Panc1 (cell line): ENCODE data around the gene TNNC2. TPM values are rescaled to one million over a fixed set of nuclear protein-coding genes. Genes with fewer than 3 reads are reported as not detected.
A peak's percentile ranks its signal among the peaks of the same experiment; 100 is the strongest.

Experiments used
- ATAC-seq: fragments of 200-7000 bp; cut with Tn5 transposase; 2 replicates; pipeline ENCODE4 v1.9.1; 2020; ENCODE audit warnings: mild to moderate bottlenecking, moderate library complexity
- BruUV-seq: library from RNA; stranded (reverse); fragments of 400-500 nt; replicated peaks from 2 replicates; lab custom pipeline; 2021; lab: Mats Ljungman, UMichigan
- CTCF ChIA-PET: fragments of 300-600 bp; sonication (Branson Sonifier 250); formaldehyde crosslinking; loops from one replicate; lab custom pipeline; 2022; ENCODE audit warnings: antibody characterized with exemption; lab: Charles Lee
- POLR2A ChIA-PET: fragments of 300-600 bp; sonication (Branson Sonifier 250); formaldehyde crosslinking; loops from one replicate; lab custom pipeline; 2022; ENCODE audit warnings: antibody characterized with exemption; lab: Charles Lee
- DNase-seq: peaks from one replicate; pipeline ENCODE4 v3.0.0-alpha.2; 2010; ENCODE audit warnings: low read depth, low spot score
- H3K27ac ChIP-seq: 2 replicates; pipeline ENCODE4 v1.5.1; 2011; ENCODE audit warnings: mild to moderate bottlenecking, low read length, inconsistent platforms
- H3K27me3 ChIP-seq: fragments of 200-500 bp; sonication (Bioruptor generic); 2 replicates; pipeline ENCODE4 v1.6.0; 2014; ENCODE audit warnings: low read length, inconsistent platforms; ENCODE audit not compliant: control insufficient read depth, insufficient read depth
- H3K36me3 ChIP-seq: fragments of 200-500 bp; sonication (Bioruptor generic); 2 replicates; pipeline ENCODE4 v1.5.1; 2014; ENCODE audit warnings: inconsistent platforms, mild to moderate bottlenecking, low read length, moderate library complexity; ENCODE audit not compliant: control insufficient read depth, insufficient read depth
- H3K4me1 ChIP-seq: 2 replicates; pipeline ENCODE4 v1.5.1; 2011; ENCODE audit warnings: inconsistent platforms, mild to moderate bottlenecking, low read length, moderate library complexity; ENCODE audit not compliant: control insufficient read depth, insufficient read depth
- H3K4me3 ChIP-seq, 2 experiments: 2 replicates each; pipeline ENCODE4 v1.5.1; 2011 to 2012; ENCODE audit warnings: low read depth in 2 of 2, low read length in 2 of 2, mild to moderate bottlenecking in 2 of 2, inconsistent platforms in 1 of 2, moderate library complexity in 1 of 2
- H3K9me3 ChIP-seq: fragments of 200-500 bp; sonication (Bioruptor generic); 2 replicates; pipeline ENCODE4 v1.5.1; 2014; ENCODE audit warnings: low read depth, mild to moderate bottlenecking, inconsistent platforms, low read length, moderate library complexity; ENCODE audit not compliant: control insufficient read depth, insufficient read depth
- CTCF ChIP-seq: fragments of 450-650 bp; IDR thresholded peaks from 2 replicates; pipeline ENCODE4 v1.5.1; 2017; ENCODE audit warnings: mild to moderate bottlenecking
- POLR2AphosphoS5 ChIP-seq: IDR thresholded peaks from 2 replicates; pipeline ENCODE4 v1.6.1; 2012; ENCODE audit warnings: mild to moderate bottlenecking, low read depth, low read length, moderate library complexity
- REST ChIP-seq, 2 experiments: IDR thresholded peaks; 2 replicates each; pipeline ENCODE4 v1.6.1; 2011 to 2012; ENCODE audit warnings: low read depth in 2 of 2, control low read depth in 1 of 2, low read length in 1 of 2, mild to moderate bottlenecking in 1 of 2, moderate library complexity in 1 of 2; ENCODE audit not compliant: insufficient read depth in 1 of 2
- SIN3A ChIP-seq: IDR thresholded peaks from 2 replicates; pipeline ENCODE4 v1.6.1; 2012; ENCODE audit warnings: low read depth, mild to moderate bottlenecking, low read length, moderate library complexity, borderline replicate concordance; ENCODE audit not compliant: insufficient read depth
- TCF7L2 ChIP-seq: IDR thresholded peaks from 2 replicates; pipeline ENCODE4 v1.6.1; 2011; ENCODE audit warnings: mild to moderate bottlenecking, low read depth, low read length, inconsistent platforms
- in situ Hi-C: cut with HindIII; loops from 2 replicates; pipeline ENCODE4 v1.10.0; 2016; ENCODE audit warnings: low sequenced_read_pairs, low pct_unique_long_range_greater_than_20kb
- intact Hi-C: fragments of 100-400 bp; cut with micrococcal nuclease; formaldehyde crosslinking; loops from one replicate; pipeline ENCODE4 v1.10.0; 2022; ENCODE audit not compliant: unreplicated experiment
- total RNA-seq: library from RNA; stranded (reverse); gene quantifications from one replicate; pipeline ENCODE4 v1.2.1, GENCODE V29; 2021; ENCODE audit not compliant: unreplicated experiment

TNNC2 gene
- total RNA-seq, 1 experiment from 2014 or later: 0.26 TPM

- no peak for TF ChIP-seq TCF7L2
- H3K4me1 ChIP-seq: peaks cover 5% of the 10 kb centered on the region; the same call in 1 of the 2 replicates
- peaks cover 6% of the 10 kb centered on the region for H3K36me3 ChIP-seq
- H3K4me3 ChIP-seq: no peak overlapping the region
- no peak overlapping the region for H3K27ac ChIP-seq
- in situ Hi-C loops: no loop called here
- no TSS peak for BruUV-seq
- ATAC-seq: no peak
- H3K9me3 ChIP-seq: no peaks in the 10 kb centered on the region
- H3K27me3 ChIP-seq: no peaks in the 10 kb centered on the region
- no peak for DNase-seq
- POLR2A ChIA-PET: interaction anchor here (0.6 to 0.7 kb wide), 4 partner anchors 10 to 616 kb away, joined by 3 to 6 read pairs (median 4); no protein-coding TSS in a partner anchor
- CTCF ChIA-PET: no interaction called here
- intact Hi-C loops: no loop called here
Observed at GRCh38 chr20:45796337-45797065, 30.6 kb downstream of the TNNC2 start.

GRCh38 chr20:45792317-45793118, 34.6 kb downstream of the TNNC2 start:
- Histone ChIP-seq H3K9me3 (no peaks in the 10 kb centered on the region), H3K36me3 (peaks cover 6% of the 10 kb centered on the region), H3K27ac (peak overlapping the region; percentile 73), H3K4me3 (peak overlapping the region; percentile 86 to 96), H3K4me1 (peaks cover 5% of the 10 kb centered on the region; the same call in 1 of the 2 replicates), H3K27me3 (no peaks in the 10 kb centered on the region)
- ATAC-seq: no peak; the same call in 1 of the 2 replicates
- TF ChIP-seq REST (IDR thresholded peaks at IDR 0.05; ENCODE audit: insufficient read depth in 1 of 2, low read depth in 2 of 2, low read length in 1 of 2) (no peak), POLR2AphosphoS5 (no peak), CTCF (no peak), SIN3A (no peak), TCF7L2 (no peak)
- ChIA-PET POLR2A (interaction anchor here (0.7 kb wide), 1 partner anchor 9 kb away, joined by 4 read pairs; no protein-coding TSS in a partner anchor), CTCF (no interaction called here)
- TSS peak; percentile 78 for BruUV-seq
- in situ Hi-C loops: no loop called here
- intact Hi-C loops: no loop called here
- DNase-seq: no peak
